GM21529 (cell line): ENCODE results near the gene DCTN5.
"Not testable (repeated sequence)": the region's sequence is repeated elsewhere in the genome, so short reads cannot be mapped to it uniquely, and the experiment has no call there.

Experiments
- ATAC-seq: cut with Tn5 transposase; IDR thresholded peaks from one replicate; pipeline ENCODE4 v1.9.1; 2021; ENCODE audit not compliant: unreplicated experiment

The DCTN5 gene

GRCh38 chr16:23640931-23641765 is at the start of gene DCTN5, which contains the start of gene PALB2:
DCTN5 (plus strand) TSS chr16:23641466; CDS start chr16:23641543, 77 bp downstream.
PALB2 (minus strand) TSS chr16:23641310; CDS start chr16:23641157, 153 bp downstream.
- ATAC-seq: peak; percentile 97

GRCh38 chr16:23594186-23594585 is 47.1 kb upstream of the DCTN5 start:
- no peak for ATAC-seq

GRCh38 chr16:23595246-23595950 is 45.9 kb upstream of the DCTN5 start:
- ATAC-seq: peak; percentile 9

- ATAC-seq: peak; percentile 85
These were observed 45.1 kb upstream of the DCTN5 start, which contains the start of gene NDUFAB1 for GRCh38 chr16:23595951-23596720. NDUFAB1 (minus strand) TSS chr16:23596316; CDS start chr16:23596290, 26 bp downstream.

GRCh38 chr16:23597003-23597756 is 44.1 kb upstream of the DCTN5 start:
- no peak for ATAC-seq

- ATAC-seq: no peak
These were observed 33.5 kb upstream of the DCTN5 start for GRCh38 chr16:23607726-23608125.

GRCh38 chr16:23608194-23608593 is 33.1 kb upstream of the DCTN5 start:
- no peak for ATAC-seq

- ATAC-seq: no peak
These were observed 31.3 kb upstream of the DCTN5 start for GRCh38 chr16:23609929-23610328.

- not testable (repeated sequence) for ATAC-seq
These were observed 30.4 kb upstream of the DCTN5 start for GRCh38 chr16:23610905-23611304.

GRCh38 chr16:23611936-23612335 is 29.3 kb upstream of the DCTN5 start:
- no peak for ATAC-seq

GRCh38 chr16:23615805-23616204 is 25.5 kb upstream of the DCTN5 start:
- ATAC-seq: no peak

GRCh38 chr16:23624092-23624491 is 17.2 kb upstream of the DCTN5 start:
- ATAC-seq: no peak

GRCh38 chr16:23629516-23629915 is 11.8 kb upstream of the DCTN5 start:
- no peak for ATAC-seq

GRCh38 chr16:23631874-23632273 is 9.4 kb upstream of the DCTN5 start:
- ATAC-seq: not testable (repeated sequence)

GRCh38 chr16:23634461-23635036 is 6.7 kb upstream of the DCTN5 start:
- no peak for ATAC-seq

GRCh38 chr16:23635958-23636357 is 5.3 kb upstream of the DCTN5 start:
- ATAC-seq: no peak

- ATAC-seq: no peak
These were observed 693 bp upstream of the DCTN5 start for GRCh38 chr16:23640615-23640930.

- no peak for ATAC-seq
These were observed 1.0 kb downstream of the DCTN5 start for GRCh38 chr16:23642246-23642774.

GRCh38 chr16:23650674-23651416 is 9.6 kb downstream of the DCTN5 start:
- no peak for ATAC-seq
